ENCODE data around the gene THSD4.

THSD4 gene

DNA sequence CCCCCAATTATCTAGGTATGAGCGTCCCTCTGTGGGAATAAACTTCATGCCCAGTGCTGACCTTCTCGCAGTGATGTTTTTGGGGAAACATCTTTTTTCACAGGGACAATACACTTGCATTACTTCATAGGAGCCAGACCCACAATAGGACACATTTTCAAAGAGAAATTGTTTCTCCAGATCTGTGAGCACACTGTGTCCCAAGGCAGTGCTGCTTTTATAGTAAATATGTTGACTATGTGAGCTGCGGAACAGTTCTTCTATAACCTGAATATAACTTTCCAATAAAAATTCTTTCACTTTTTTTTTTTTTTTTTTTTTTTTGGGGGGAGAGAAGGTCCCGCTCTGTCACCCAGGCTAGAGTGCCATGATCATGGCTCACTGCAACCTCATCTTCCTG, 17.4 kb upstream of the THSD4 start:
- no peak for DNase-seq (ENCODE audit: low read depth in 2 of 2)

DNA sequence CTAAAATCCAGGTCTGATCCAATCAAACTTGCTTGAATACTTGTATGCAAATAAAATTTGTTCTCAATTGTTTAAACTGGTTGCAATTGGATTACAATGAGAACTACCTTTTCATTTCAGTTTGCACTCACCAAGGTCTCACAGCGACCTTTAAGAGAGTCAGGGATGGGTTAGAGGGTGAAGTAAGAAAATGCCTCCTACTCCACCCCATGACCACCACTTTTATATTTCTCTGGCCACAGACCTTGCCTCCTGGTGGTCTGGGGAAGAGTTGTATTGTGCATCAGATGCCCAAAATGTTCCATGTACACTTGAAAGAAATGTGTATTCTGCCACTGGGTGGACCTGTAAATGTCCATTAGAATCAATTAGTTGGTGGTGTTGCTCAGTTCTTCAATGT, 16.4 kb upstream of the THSD4 start:
- no peak for DNase-seq (ENCODE audit: low read depth in 2 of 2)

DNA sequence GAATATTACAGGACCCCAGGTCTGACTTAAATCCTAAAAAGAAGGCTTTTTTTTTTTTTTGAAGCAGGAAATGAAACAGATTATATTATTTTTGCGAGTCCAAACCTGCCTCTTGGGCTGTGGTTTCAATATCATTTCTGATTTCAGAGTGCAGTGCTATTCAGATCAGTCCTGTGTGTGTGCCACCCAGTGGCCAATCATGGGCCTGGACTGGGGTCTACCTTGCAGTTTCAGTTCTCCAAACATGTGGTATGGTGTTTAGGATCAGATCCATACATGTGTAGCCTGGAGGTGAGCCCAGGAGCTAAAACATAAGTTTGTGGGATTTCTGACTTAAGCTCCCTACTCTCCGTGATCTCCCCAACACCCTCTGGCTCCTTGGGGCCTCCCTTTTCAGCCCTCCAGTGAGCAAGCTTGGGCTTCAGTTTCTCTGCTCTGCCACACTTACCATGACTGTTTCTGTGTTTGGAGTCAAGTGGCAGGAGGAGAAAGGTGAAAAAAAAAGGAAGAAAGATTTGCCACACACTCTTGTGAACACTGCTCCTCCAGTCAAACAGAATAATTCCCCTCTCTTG, 12.1 kb upstream of the THSD4 start:
- no peak for DNase-seq (ENCODE audit: low read depth in 2 of 2)

DNA sequence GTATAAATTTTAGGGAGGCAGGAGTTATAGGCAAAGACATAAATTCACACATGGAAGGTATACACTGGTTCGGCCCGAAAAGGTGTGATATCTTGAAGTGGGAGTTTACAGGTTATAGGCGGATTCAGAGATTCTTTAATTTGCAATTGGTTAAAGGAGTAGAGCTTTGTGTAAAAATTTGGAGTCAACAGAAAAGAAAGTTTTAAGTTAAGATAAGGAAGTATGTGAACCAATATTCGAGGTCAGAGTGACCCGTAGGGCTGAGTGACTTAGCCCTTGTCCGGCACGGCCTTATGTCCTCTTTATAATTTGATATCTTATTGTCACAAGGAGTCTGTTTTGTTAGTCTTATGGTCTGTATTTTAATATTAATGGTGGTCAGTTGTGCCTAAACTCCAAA, 10.6 kb upstream of the THSD4 start:
- no peak for DNase-seq (ENCODE audit: low read depth in 2 of 2)

DNA sequence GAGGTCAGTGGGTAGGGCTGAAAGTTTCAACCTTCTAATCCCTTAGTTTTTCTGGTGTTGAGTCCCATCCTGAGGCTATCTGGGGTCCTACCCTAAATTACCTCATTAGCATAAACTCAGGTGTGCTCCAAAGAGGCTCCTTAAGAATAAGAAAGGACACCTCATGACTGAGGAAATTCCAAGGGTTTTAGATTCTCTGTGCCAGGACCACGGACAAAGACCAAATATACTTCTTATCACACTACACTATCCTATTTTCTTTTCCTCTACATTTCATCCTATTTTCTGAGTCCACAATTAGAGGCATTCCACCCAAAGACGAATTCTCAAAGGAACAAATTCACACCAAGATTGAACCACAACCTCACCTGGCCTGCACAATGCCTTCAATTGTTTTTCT, 9.8 kb upstream of the THSD4 start:
- DNase-seq (ENCODE audit: low read depth in 2 of 2), result no peak

DNA sequence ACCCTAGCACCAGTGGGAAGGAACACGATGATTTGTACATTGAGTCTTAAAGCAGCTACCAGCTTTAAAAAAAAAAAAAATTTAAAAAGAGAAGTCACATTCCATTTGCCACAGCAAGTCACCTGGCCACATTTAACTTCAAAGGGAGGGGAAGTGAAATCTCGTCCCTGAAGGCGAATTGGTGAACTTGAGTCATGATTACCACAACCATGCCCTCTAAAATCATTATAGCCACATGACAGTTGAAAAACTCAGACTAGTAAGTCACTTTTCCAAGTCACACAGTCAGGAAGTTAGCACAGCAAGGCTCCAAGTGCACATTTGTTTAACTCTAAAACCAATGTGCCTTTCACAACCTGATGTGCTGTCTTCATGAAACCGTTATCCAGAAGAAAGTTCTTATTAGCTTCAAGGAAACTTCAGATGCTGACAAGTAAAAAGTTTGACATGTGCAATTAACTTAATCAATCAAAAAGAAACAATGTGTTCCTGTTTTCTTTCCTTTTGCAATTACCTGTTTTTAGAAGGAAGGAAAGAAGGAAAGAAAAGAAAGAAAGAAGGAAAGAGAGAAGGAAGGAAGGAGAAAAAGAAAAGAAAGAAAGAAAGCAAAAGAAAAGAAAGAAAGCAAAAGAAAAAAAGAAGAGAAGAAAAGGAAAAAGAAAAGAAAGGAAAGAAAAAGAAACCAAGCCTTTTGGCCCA, 8.3 kb upstream of the THSD4 start:
- no peak for DNase-seq (ENCODE audit: low read depth in 2 of 2)

DNA sequence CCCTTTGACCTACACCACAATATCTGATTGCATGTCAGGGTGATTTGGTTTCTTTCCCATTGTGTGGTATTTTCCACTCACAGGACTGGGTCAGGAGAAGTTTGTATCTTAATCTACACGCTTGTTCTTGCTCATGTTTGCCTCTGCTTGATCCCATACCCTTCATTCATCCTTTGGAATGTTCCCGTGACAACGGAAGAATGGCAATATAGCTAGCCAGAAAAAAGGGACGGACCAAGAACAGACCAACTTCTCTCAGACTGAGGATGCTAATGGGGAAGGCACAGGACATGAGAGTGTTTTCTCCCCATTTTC, 7.8 kb upstream of the THSD4 start:
- DNase-seq (ENCODE audit: low read depth in 2 of 2), result no peak

DNA sequence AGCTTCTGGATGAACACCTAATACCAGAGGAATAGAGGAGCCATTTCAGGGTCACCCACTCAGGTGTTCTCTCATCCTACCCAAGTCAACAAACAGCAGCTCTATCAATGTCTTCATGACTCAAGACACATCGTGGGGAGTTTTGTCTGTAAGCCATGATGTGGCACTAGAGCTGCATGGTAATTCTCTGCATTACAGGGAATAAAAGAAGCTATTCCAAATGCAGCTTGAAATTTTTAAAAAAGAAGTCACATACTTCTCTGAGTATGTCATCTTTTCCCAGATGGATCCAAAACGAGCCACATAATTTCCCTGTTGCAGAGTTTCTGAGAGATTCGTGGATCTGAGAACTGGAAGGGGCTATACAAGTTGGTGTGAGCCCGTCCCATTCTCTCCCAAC, 6.1 kb upstream of the THSD4 start:
- DNase-seq (ENCODE audit: low read depth in 2 of 2), result no peak

DNA sequence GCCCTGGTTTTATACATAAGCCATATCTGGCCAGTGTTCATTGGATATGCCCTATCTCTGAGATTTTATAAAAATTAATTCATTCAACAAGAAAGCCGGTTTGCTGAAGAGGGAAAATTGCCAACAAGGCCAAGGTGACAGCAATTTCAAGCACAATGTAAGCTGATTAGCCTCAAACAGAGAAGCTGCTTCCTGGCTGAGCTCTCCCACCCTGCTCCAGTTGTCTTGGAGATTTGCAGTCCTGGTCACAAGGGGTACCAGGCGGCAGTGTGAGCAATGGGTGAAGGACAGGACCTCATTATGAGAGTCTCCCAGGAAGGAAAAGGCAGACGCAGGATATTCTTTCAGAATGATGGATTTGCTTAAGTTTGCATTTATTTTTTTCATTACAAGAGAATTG, 5.4 kb upstream of the THSD4 start:
- DNase-seq (ENCODE audit: low read depth in 2 of 2), result no peak

DNA sequence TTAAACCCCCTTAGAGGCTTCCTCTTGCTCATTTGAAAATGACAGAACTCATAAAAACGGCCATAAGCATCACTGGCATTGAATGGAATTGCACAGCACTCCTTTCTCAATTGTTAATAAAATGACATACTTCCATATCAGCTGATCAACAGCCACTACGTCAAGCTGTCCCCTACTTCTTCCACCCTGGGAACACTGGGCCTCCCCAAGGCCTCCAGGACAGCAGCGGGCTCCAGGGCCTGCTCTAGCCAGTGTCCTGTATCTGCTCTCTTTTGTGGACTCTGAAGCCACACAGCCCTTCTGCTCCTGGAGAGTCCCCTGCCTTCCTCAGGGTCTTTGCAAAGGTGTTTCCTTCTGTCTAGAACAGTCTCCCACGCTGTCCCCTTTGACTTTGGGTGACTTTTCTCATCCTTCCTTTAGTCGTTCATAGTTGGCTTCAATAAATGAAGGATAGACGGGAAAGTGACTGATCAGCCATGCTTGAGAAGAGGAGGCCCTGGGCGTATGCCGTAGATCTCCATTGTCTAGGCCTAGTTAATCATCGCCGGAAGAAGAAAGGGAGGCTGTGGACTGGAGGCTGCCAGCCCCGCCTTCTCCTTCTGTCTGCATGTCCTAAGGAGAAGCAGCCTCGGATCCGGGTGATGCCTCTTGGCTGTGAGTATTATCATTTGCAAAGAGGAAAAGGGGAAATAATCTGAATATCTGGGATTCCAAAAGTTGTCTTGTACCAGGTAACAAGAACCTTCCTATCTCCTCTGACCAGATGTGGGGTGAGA, 4.7 kb upstream of the THSD4 start:
- DNase-seq (ENCODE audit: low read depth in 2 of 2), result no peak

DNA sequence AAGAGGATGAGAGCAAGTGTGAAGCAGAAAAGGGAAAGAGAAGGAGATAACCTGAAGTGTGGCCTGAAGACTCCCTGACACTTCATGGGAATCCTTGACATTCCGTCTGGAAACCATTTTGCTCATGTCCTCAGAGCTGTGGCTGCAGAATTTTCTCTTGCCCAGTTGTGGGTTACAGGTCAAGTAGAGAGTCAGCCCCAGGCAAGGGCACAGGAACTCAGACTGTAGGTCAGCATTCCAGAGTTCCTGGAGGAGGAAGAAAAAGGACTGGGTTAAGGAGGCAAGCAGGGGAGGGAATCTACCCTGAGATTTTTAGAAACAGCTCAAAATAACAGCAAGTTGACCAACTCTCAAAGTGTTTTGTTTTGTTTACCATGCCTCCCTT, 4.1 kb upstream of the THSD4 start:
- no peak for DNase-seq (ENCODE audit: low read depth in 2 of 2)

DNA sequence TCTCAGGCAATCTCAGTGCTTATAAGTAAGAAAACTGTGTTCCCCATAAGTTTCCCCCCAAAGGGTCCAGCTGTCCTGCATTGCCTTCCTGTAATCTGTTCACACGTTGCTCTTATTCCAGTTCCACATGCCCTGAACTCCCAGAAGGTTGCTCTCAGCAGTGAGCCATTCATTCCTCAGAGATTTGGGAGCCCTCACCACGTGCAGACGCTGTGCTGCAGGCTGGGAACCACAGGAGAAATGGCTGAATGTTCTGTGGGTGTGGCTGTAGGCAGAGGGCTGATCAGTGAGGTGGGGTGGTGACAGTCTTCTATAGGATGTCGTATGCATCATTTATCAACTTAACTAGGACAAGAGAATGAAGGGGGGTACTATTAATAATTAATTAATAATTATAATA, 3.3 kb upstream of the THSD4 start:
- no peak for DNase-seq (ENCODE audit: low read depth in 2 of 2)

DNA sequence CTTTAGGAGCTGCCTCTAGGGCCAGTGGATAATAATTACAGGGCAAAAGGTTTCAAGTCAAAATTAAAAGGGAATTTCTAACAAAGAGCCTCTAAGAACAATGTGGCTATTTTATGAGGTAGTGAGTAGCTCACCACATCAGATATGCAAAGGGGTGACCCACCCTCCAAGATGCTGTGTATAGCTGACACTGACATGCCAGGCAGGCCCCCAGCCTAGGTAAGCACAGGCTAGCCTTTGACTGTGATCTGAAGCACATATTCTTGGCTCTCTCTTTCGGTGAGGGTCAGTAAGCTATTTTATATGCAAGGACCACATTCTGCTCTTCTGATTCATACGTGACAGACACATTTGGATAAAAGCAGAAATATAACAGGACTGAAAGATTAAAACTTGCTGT, 2.8 kb upstream of the THSD4 start:
- no peak for DNase-seq (ENCODE audit: low read depth in 2 of 2)

DNA sequence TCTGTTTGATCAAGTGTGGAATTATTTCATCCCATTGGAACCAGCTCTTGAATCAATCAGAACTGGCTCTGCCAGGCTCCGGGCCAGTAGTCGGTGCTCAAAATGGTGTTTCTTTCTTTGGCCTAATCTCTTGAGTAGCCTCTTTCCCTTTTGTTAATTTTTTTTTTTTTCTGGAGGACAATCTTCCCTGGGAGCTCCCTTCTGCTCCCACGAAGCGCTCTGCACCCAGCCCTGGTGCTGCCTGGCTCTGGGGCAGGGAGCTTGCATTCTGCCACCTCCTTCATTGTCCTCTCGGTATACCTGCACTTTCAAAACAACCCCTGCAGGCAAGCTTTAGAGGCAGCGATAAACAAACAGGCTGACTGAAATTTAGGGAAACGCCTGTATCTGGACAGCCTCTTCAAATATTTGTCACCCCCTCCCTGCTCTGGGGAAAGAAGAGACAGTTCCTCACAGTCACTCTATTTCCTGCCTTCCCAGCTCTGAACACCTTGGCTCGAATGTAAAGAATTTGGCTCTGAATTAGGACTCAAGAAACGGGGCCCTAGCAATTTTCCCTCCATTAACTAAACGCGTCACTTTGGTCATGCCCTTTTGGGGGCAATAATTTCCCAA, 1.1 kb upstream of the THSD4 start:
- no peak for DNase-seq (ENCODE audit: low read depth in 2 of 2)

DNA sequence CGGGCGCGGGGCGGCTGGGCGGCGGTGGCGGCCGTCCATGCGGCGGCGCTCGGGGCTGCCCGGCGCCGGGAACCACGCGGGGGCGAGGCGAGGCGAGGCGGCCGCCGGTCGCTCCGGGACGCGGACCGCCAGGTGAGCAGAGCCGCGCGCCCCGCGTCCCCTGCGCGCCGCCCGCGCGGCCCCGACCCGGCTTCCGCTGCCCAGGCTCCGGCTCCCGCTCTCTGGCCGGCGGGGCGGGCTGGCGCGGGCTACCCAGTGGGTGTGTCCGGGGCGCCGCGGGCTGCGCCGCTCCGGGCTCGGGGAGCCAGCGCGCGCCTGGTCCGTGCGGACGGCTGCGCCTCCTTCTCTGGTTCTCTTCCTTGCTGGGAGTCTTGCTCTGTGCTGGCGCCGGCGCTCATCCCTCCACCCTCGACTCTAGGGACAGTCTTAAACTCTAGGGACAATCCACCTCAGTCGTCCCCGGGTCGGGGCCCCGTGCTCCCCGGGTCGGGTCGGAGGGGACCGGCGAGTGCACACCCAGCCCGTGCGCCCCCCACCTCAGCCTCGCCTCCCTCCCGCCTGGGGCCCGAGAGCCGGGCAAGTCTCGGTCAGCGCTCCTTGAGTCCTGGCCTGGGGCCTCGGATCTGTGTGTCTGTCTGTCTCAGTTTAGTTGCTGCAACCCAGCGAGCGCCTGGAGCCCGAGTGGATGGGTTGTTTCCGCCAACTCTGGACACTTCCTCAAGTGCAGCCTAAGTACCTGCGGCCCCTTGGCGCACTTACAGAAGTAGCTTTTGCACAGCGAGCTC, 488 bp downstream of the THSD4 start:
- DNase-seq (ENCODE audit: low read depth in 2 of 2), result no peak

DNA sequence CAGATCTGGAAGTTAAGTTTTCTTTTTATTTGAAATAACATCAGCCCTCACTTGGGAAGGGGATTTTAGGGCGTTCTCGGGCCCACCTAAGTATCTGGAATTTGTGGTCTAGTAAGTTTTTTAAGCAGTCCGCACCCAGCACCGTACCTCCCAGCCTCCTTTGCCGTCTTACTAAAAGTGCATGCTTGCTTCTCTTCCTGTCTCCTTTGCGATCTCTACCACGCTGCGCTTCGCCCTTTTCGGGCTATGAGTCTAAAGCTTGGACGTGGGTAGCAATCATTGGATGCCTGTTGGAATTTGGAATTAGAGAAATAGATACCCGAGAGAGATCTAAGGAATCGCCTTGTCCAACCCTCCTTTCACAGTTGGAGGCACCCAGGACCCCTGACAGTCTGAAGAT, 1.1 kb downstream of the THSD4 start:
- no peak for DNase-seq (ENCODE audit: low read depth in 2 of 2)

DNA sequence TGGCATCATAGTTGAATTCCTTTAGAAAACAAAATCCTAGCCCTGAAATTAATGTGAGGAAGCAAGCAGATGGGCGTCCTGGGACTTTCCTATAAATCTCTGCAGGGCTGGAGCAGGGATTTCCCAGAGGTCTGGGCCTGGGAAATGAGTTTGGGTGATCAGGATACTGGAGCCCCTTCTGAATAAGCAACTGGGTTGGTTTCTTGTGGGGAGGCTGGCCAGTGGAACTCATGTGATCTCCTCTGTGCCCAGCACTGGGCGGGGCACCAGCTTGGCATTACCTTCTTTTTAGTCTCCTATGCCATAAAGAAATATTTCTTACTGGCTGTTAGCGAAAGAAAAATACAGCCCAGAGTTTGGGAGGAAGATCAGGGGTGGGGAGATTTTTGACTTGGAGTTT, 1.7 kb downstream of the THSD4 start:
- no peak for DNase-seq (ENCODE audit: low read depth in 2 of 2)

DNA sequence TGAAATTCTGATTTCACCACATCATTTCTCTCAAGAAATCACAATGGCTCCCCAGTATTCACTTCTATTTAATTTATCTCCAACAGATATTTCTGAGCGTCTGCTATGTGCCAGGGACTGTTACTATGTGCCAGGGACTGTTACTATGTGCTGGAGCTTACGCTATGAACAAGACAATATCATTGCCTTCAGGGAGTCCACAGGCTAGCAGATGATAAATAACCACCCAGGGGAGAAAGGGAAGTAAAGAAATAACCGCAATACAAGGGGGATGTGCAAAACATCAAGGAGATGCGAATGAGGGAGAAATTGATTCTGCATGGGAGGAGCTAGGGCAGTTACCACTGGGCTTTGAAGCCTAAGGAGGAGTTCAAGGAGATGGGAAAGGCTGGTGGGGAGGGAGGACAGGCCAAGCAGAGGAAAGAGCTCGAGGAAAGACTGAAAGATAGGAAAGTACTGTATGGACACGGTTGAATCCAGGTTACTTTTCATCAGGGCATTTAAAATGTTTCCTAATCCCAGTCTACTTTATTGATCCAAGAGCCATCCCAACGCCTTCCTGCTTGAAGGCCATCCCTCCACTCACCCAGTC, 2.5 kb downstream of the THSD4 start:
- DNase-seq (ENCODE audit: low read depth in 2 of 2), result no peak

DNA sequence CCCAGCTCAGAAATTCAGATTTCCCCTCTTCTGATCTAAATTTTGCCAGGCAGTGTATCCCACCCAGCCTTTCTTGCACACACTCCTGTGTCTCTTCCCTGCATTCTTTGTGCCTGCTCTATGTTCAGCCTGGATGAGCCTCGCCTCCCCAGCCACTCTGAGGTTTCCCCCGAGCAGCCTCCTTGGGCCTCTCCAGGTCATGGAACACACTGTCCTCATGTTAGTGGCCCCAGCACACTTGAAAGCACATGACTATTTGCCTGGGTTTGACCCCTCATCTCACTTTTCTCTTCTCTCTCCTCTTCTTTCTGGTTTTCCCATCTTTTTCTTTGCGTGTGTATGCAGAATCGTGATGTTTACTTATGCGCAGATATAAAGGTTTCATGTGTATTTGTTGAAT, 3.1 kb downstream of the THSD4 start:
- no peak for DNase-seq (ENCODE audit: low read depth in 2 of 2)

DNA sequence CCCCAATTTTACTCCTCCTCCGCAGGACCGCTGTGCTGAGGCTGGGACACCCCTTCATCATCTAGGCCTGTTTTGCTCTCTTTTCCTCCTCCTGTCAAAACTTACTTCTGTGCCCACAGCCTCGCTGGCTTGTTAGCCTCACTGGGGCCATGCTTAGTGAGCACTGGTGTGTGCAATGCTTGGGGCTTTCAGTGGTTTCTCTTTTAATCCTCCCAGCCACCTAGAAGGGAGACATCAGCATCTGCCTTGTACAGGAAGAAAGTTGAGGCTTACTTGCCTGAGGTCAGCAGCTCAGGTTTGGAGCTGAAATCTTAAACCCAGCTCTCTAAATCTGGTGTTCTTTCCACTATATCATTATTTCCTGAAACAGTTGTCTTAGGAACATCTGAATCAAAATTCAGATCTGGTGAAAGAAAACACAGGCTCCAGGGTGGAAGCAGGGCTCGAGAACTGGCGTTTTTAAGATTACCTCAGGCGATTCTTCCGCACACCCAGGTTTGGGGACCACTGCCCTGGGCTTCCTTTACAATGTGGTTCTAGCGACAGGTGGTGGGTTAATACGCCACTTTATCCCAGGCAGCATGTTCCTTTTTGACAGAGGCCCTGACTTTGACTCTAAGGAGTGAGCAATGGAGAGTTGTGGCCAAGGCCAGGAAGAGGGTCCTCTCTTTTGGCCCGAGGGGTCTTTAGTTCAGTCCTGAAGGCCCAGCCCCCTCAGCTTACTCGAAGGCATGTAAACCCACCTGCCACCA, 3.8 kb downstream of the THSD4 start:
- DNase-seq (ENCODE audit: low read depth in 2 of 2), result no peak

DNA sequence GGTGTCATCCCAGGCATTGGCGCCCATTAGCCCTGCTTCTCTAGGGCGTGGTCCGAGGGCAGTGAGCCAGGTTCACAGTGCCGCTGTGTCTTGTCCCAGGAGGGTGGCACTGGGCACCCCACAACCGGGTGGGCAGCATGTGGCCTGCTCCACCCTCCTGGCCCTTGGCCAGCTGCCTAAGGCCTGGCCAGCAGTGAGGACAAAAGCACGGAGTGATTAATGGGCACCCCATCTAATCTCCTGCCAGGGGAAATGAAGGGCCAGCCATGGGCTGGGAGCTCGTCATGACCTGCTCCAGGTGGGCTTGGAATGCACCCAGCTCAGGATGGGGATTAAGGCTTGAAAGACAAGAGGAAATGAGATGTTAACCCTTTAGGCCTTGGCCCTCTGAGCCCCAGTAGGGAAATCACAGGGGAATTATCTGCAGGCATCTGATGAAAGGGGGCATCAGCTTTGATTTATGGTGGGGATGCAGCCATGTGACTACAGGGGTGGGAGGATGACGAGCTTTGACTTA, 5.2 kb downstream of the THSD4 start:
- DNase-seq (ENCODE audit: low read depth in 2 of 2), result no peak
